SK-N-SH treated with all-trans-retinoic acid at 6 μM for 48 hours (cell line): Measurements from ENCODE around the gene HOXC9.
"Not testable (repeated sequence)": the region's sequence is repeated elsewhere in the genome, so short reads cannot be mapped to it uniquely, and the experiment has no call there.

ENCODE experiments used
- ATAC-seq: fragments of 200-7000 bp; cut with Tn5 transposase; 3 replicates; pipeline ENCODE4 v1.9.1; 2020; ENCODE audit warnings: mild to moderate bottlenecking, moderate library complexity
- ARNTL ChIP-seq: fragments of 450-650 bp; formaldehyde crosslinking; IDR thresholded peaks from 2 replicates; pipeline ENCODE4 v1.5.0; 2020; ENCODE audit warnings: low read depth, mild to moderate bottlenecking, moderate library complexity, borderline replicate concordance
- BACH2 ChIP-seq: fragments of 250-450 bp; sonication (Bioruptor Pico); IDR thresholded peaks from 2 replicates; pipeline ENCODE4 v1.9.0; 2021; ENCODE audit warnings: mild to moderate bottlenecking, borderline replicate concordance
- CREB5 ChIP-seq: fragments of 250-450 bp; sonication (Bioruptor Pico); IDR thresholded peaks from 2 replicates; pipeline ENCODE4 v1.5.1; 2020; ENCODE audit warnings: low read depth, mild to moderate bottlenecking, moderate library complexity
- CSDC2 ChIP-seq: fragments of 250-450 bp; sonication (Bioruptor Pico); IDR thresholded peaks from 2 replicates; pipeline ENCODE4 v1.5.0; 2020; ENCODE audit warnings: mild to moderate bottlenecking, moderate library complexity
- CSRNP3 ChIP-seq: fragments of 250-450 bp; sonication (Bioruptor Pico); IDR thresholded peaks from 2 replicates; pipeline ENCODE4 v1.5.1; 2021; ENCODE audit warnings: mild to moderate bottlenecking, moderate library complexity
- ESRRG ChIP-seq: fragments of 250-450 bp; sonication (Bioruptor Pico); IDR thresholded peaks from 2 replicates; pipeline ENCODE4 v1.6.1; 2021; ENCODE audit warnings: mild to moderate bottlenecking
- ISL1 ChIP-seq: fragments of 250-450 bp; sonication (Bioruptor Pico); IDR thresholded peaks from 2 replicates; pipeline ENCODE4 v2.1.2; 2022; ENCODE audit warnings: mild to moderate bottlenecking, moderate library complexity
- PATZ1 ChIP-seq: fragments of 250-450 bp; sonication (Bioruptor Pico); IDR thresholded peaks from 2 replicates; pipeline ENCODE4 v1.8.0; 2020; ENCODE audit warnings: mild to moderate bottlenecking, moderate library complexity, borderline replicate concordance
- PPARA ChIP-seq: fragments of 250-450 bp; sonication (Bioruptor Pico); IDR thresholded peaks from 2 replicates; pipeline ENCODE4 v1.5.0; 2020; ENCODE audit warnings: mild to moderate bottlenecking, borderline replicate concordance
- RARB ChIP-seq: fragments of 250-450 bp; sonication (Bioruptor Pico); IDR thresholded peaks from 2 replicates; pipeline ENCODE4 v1.8.0; 2021; ENCODE audit warnings: mild to moderate bottlenecking, moderate library complexity
- TCF4 ChIP-seq: fragments of 250-450 bp; sonication (Bioruptor Pico); IDR thresholded peaks from 2 replicates; pipeline ENCODE4 v1.8.0; 2021; ENCODE audit warnings: mild to moderate bottlenecking, moderate library complexity, borderline replicate concordance
- TOX ChIP-seq: fragments of 250-450 bp; sonication (Bioruptor Pico); IDR thresholded peaks from 2 replicates; pipeline ENCODE4 v1.8.0; 2021; ENCODE audit warnings: mild to moderate bottlenecking, moderate library complexity, borderline replicate concordance
- TSHZ2 ChIP-seq: fragments of 250-450 bp; sonication (Bioruptor Pico); IDR thresholded peaks from 2 replicates; pipeline ENCODE4 v1.5.0; 2020; ENCODE audit warnings: mild to moderate bottlenecking, moderate library complexity
- ZC3H10 ChIP-seq: fragments of 250-450 bp; sonication (Bioruptor Pico); IDR thresholded peaks from 2 replicates; pipeline ENCODE4 v1.5.1; 2021; ENCODE audit warnings: mild to moderate bottlenecking, moderate library complexity
- ZFP3 ChIP-seq: fragments of 250-450 bp; sonication (Bioruptor Pico); IDR thresholded peaks from 2 replicates; pipeline ENCODE4 v1.5.0; 2020; ENCODE audit warnings: mild to moderate bottlenecking, moderate library complexity
- ZNF565 ChIP-seq: fragments of 450-650 bp; formaldehyde crosslinking; conservative IDR thresholded peaks from 2 replicates; pipeline ENCODE4 v1.5.0; 2020; ENCODE audit warnings: low read depth, mild to moderate bottlenecking, moderate library complexity
- ZNF70 ChIP-seq: fragments of 450-650 bp; formaldehyde crosslinking; IDR thresholded peaks from 2 replicates; pipeline ENCODE4 v1.5.0; 2020; ENCODE audit warnings: mild to moderate bottlenecking, moderate library complexity
- ZNF8 ChIP-seq: fragments of 450-650 bp; formaldehyde crosslinking; IDR thresholded peaks from 2 replicates; pipeline ENCODE4 v1.5.0; 2020; ENCODE audit warnings: mild to moderate bottlenecking, moderate library complexity

HOXC9 gene

GRCh38 chr12:54041097-54041690 lies 41.2 kb downstream of the HOXC9 start:
- no peak for ATAC-seq
- TF ChIP-seq CSDC2 (CRISPR knock-in tag) (no peak), BACH2 (CRISPR knock-in tag) (no peak), ESRRG (no peak), ARNTL (CRISPR knock-in tag) (no peak), CSRNP3 (CRISPR knock-in tag) (no peak), CREB5 (CRISPR knock-in tag) (no peak), RARB (no peak), ZFP3 (CRISPR knock-in tag) (no peak)

- ATAC-seq = not testable (repeated sequence)
Measured at GRCh38 chr12:54042033-54042432, 42.1 kb downstream of the HOXC9 start.

GRCh38 chr12:54042970-54043853 lies 43.3 kb downstream of the HOXC9 start:
- no peak for TF ChIP-seq ISL1 (CRISPR knock-in tag)
- TF ChIP-seq CREB5 (CRISPR knock-in tag) = no peak
- no peak for TF ChIP-seq PPARA (CRISPR knock-in tag)
- no peak for TF ChIP-seq CSRNP3 (CRISPR knock-in tag)
- no peak for TF ChIP-seq TOX (CRISPR knock-in tag)
- no peak for TF ChIP-seq TCF4 (CRISPR knock-in tag)
- no peak for TF ChIP-seq ZNF565 (CRISPR knock-in tag)
- no peak for TF ChIP-seq CSDC2 (CRISPR knock-in tag)
- no peak for TF ChIP-seq ZNF8 (CRISPR knock-in tag)
- no peak for TF ChIP-seq ZC3H10 (CRISPR knock-in tag)
- TF ChIP-seq BACH2 (CRISPR knock-in tag) = no peak
- ATAC-seq = no peak

- ATAC-seq = no peak
- no peak for TF ChIP-seq ARNTL (CRISPR knock-in tag)
- no peak for TF ChIP-seq TCF4 (CRISPR knock-in tag)
- TF ChIP-seq CSDC2 (CRISPR knock-in tag) = no peak
- no peak for TF ChIP-seq ZNF70 (CRISPR knock-in tag)
- no peak for TF ChIP-seq CSRNP3 (CRISPR knock-in tag)
- no peak for TF ChIP-seq ZFP3 (CRISPR knock-in tag)
- no peak for TF ChIP-seq ESRRG
- TF ChIP-seq ZC3H10 (CRISPR knock-in tag) = no peak
- no peak for TF ChIP-seq TSHZ2 (CRISPR knock-in tag)
- TF ChIP-seq TOX (CRISPR knock-in tag) = no peak
- TF ChIP-seq BACH2 (CRISPR knock-in tag) = no peak
- TF ChIP-seq CREB5 (CRISPR knock-in tag) = no peak
- no peak for TF ChIP-seq PATZ1
Measured at GRCh38 chr12:54044425-54045103, 44.6 kb downstream of the HOXC9 start.
